A549 treated with ZK216348 at 1 μM for 4 hours (cell line): ENCODE results near the gene TBC1D3K. TPM values are rescaled to one million over a fixed set of nuclear protein-coding genes. Genes with fewer than 3 reads are reported as not detected.

Experiments
- total RNA-seq: library from RNA; stranded (reverse); fragments of 200-300 nt; extraction: Qiagen RNA extraction; gene quantifications from 5 replicates; pipeline ENCODE4 v1.2.3, GENCODE V29; 2022; ENCODE audit warnings: low read depth

TBC1D3K gene
- total RNA-seq, result not detected in 5 replicates

DNA sequence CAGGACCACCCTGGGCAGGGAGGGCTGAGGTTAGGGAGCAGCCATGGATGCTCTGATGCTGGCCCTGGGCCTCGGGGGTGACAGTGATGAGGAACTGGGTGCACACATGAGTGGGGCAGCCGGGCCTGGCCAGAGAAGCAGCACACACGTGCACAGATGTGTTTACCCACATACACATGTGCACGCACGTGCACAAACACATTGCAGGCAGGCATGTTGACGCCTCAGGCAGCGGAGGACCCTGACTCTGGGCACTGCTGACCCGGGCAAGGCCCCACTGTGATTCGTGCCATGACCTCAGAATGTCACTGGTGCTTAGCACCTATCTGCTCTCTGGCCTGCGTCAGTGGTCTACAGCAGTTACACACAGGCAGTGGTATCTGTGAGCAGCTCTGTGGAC, at the start of gene TBC1D3K:
TBC1D3K (plus strand) TSS at position 301 of the 400 bp plus-strand sequence. CDS start 1,585 bp downstream, outside the sequence.

Other genes with a start within 250 kb of the TBC1D3K start
- gene HNF1B, start 179.4 kb upstream of the TBC1D3K start, total RNA-seq, result 17.9 to 24.3 TPM (median 22.8 TPM) in 5 replicates
- 8.1 to 16.1 TPM (median 12.7 TPM) in 5 replicates for gene TBC1D3L, start 64.6 kb downstream of the TBC1D3K start, total RNA-seq
- 0.08 TPM in 1 of 5 replicates, not detected in the others for gene TBC1D3D, start 79.6 kb downstream of the TBC1D3K start, total RNA-seq
- gene TBC1D3C, start 144.2 kb downstream of the TBC1D3K start, total RNA-seq, result not detected in 5 replicates
- gene TBC1D3E, start 203.5 kb downstream of the TBC1D3K start, total RNA-seq, result not detected in 5 replicates